Spleen (tissue), 7 donors: ENCODE measurements around the gene HSP90B1.

ENCODE experiments used
- POLR2A ChIP-seq, 3 donors: fragments of 450-650 bp; IDR thresholded peaks; one replicate each; pipeline ENCODE4 v1.5.1; 2017; ENCODE audit warnings: antibody characterized with exemption in 3 of 3, mild to moderate bottlenecking in 1 of 3
- POLR2AphosphoS5 ChIP-seq, 3 donors: sonication (generic); formaldehyde crosslinking; IDR thresholded peaks; one replicate each; pipeline ENCODE4 v1.5.1; 2017; ENCODE audit warnings: antibody characterized with exemption in 3 of 3
- TF ChIP-seq, protein P1 (sequence below), 11 experiments: fragments of 200-600 bp in 7 of 11; fragments of 450-650 bp in 4 of 11; sonication (generic) in 4 of 11; IDR thresholded peaks in 8 of 11; conservative IDR thresholded peaks in 3 of 11; 1 replicate in 7 of 11; 2 replicates in 4 of 11; pipeline versions ENCODE4 v1.4.0 to v1.8.0; 2016 to 2021; ENCODE audit warnings: antibody characterized with exemption in 11 of 11, inconsistent platforms in 4 of 11, mild to moderate bottlenecking in 1 of 11
- donor health status: DM: no; HTN: no; CAD: no; lungs with moderate emphysema.
- donor health status: DM: no; HTN: no; CAD: no.
- donor health status: DM: no; HTN: no; CAD: no.

DNA sequence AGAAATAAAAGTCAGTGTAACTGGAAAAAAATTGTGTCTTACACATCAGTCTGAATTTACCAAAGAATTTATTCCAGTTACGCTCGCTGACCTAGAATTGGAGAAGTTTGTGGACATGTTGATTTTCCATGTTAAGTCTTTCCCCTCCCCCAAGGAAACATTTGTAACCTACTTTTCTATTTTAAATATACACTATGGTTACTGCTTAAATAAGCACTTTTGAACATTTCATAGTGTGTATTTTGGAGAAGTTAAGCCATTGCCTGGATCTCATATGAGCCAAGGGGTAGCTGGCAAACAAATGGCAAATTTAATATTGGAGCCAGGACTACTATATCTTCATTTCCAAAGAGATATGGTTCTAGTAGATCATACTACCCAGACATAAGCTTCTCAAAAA lies 46.3 kb upstream of the HSP90B1 start:
- TF ChIP-seq, protein P1, sequence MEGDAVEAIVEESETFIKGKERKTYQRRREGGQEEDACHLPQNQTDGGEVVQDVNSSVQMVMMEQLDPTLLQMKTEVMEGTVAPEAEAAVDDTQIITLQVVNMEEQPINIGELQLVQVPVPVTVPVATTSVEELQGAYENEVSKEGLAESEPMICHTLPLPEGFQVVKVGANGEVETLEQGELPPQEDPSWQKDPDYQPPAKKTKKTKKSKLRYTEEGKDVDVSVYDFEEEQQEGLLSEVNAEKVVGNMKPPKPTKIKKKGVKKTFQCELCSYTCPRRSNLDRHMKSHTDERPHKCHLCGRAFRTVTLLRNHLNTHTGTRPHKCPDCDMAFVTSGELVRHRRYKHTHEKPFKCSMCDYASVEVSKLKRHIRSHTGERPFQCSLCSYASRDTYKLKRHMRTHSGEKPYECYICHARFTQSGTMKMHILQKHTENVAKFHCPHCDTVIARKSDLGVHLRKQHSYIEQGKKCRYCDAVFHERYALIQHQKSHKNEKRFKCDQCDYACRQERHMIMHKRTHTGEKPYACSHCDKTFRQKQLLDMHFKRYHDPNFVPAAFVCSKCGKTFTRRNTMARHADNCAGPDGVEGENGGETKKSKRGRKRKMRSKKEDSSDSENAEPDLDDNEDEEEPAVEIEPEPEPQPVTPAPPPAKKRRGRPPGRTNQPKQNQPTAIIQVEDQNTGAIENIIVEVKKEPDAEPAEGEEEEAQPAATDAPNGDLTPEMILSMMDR (IDR thresholded peaks at IDR 0.05 in 8 of 11, conservative IDR thresholded peaks at IDR 0.05 in 3 of 11) = no peak
- no peak for TF ChIP-seq POLR2AphosphoS5 (IDR thresholded peaks at IDR 0.05)
- TF ChIP-seq POLR2A (IDR thresholded peaks at IDR 0.05) = no peak
